Neural progenitor cell (in vitro differentiated cells): Measurements from ENCODE around the gene TNP1. TPM values are rescaled to one million over a fixed set of nuclear protein-coding genes. Genes with fewer than 3 reads are reported as not detected.

Experiments used
- DNase-seq: peaks from one replicate; pipeline ENCODE4 v3.0.0-alpha.2; 2016; ENCODE audit warnings: low spot score
- H2AFZ ChIP-seq: fragments of 200-600 bp; sonication (generic); replicated peaks from 2 replicates; pipeline ENCODE4 v1.6.1; 2016; ENCODE audit warnings: antibody characterized with exemption
- H3F3A ChIP-seq: fragments of 200-600 bp; sonication (generic); 2 replicates; pipeline ENCODE4 v1.6.1; 2016; ENCODE audit warnings: antibody characterized with exemption, low read depth
- H3K27ac ChIP-seq: fragments of 200-600 bp; sonication (generic); 2 replicates; pipeline ENCODE4 v1.5.1; 2016; ENCODE audit warnings: mild to moderate bottlenecking
- H3K27me3 ChIP-seq: fragments of 200-600 bp; sonication (generic); 2 replicates; pipeline ENCODE4 v1.6.1; 2016; ENCODE audit warnings: mild to moderate bottlenecking, moderate library complexity
- H3K36me3 ChIP-seq: fragments of 200-600 bp; sonication (generic); 2 replicates; pipeline ENCODE4 v1.5.1; 2016
- H3K4me1 ChIP-seq: fragments of 200-600 bp; sonication (generic); 2 replicates; pipeline ENCODE4 v1.6.1; 2016; ENCODE audit warnings: mixed run types
- H3K4me2 ChIP-seq: fragments of 200-600 bp; sonication (generic); 2 replicates; pipeline ENCODE4 v1.6.1; 2016
- H3K4me3 ChIP-seq: fragments of 200-600 bp; sonication (generic); 2 replicates; pipeline ENCODE4 v1.5.1; 2016
- H3K79me2 ChIP-seq: fragments of 200-600 bp; sonication (generic); 2 replicates; pipeline ENCODE4 v1.6.1; 2016; ENCODE audit warnings: low read depth
- H3K9ac ChIP-seq: fragments of 200-600 bp; sonication (generic); 2 replicates; pipeline ENCODE4 v1.6.1; 2016
- H3K9me3 ChIP-seq: fragments of 200-600 bp; sonication (generic); 2 replicates; pipeline ENCODE4 v1.5.1; 2016; ENCODE audit warnings: low read depth
- H4K20me1 ChIP-seq: fragments of 200-600 bp; sonication (generic); 2 replicates; pipeline ENCODE4 v1.6.1; 2016; ENCODE audit warnings: low read depth
- H3K27ac Mint-ChIP-seq: 3 replicates; pipeline ENCODE4 v1.8.0; 2021; ENCODE audit warnings: mixed read lengths
- H3K27me3 Mint-ChIP-seq: 2 replicates; pipeline ENCODE4 v1.8.0; 2022; ENCODE audit warnings: low read depth, mild to moderate bottlenecking, inconsistent platforms, moderate library complexity, mixed read lengths; ENCODE audit not compliant: insufficient read depth
- H3K36me3 Mint-ChIP-seq: 3 replicates; pipeline ENCODE4 v1.8.0; 2021; ENCODE audit warnings: mixed read lengths
- H3K4me1 Mint-ChIP-seq: 3 replicates; pipeline ENCODE4 v1.8.0; 2021; ENCODE audit warnings: mixed read lengths
- H3K4me3 Mint-ChIP-seq: 3 replicates; pipeline ENCODE4 v1.8.0; 2021; ENCODE audit warnings: mild to moderate bottlenecking, moderate library complexity, mixed read lengths
- H3K9me3 Mint-ChIP-seq: 3 replicates; pipeline ENCODE4 v1.8.0; 2020; ENCODE audit warnings: mixed read lengths
- EZH2 ChIP-seq: fragments of 200-600 bp; sonication (generic); IDR thresholded peaks from 2 replicates; pipeline ENCODE4 v1.6.1; 2017; ENCODE audit warnings: antibody characterized with exemption, mild to moderate bottlenecking, moderate library complexity
- EZH2phosphoT487 ChIP-seq: fragments of 200-600 bp; sonication (generic); IDR thresholded peaks from 2 replicates; pipeline ENCODE4 v1.6.1; 2017; ENCODE audit warnings: antibody characterized with exemption
- total RNA-seq: library from RNA; depleted of rRNA; stranded (reverse); fragments of >200 nt; gene quantifications from 2 replicates; pipeline ENCODE4 v1.2.3, GENCODE V29; 2015; ENCODE audit warnings: low replicate concordance
- TF ChIP-seq, protein P1 (sequence below): fragments of 200-600 bp; sonication (generic); IDR thresholded peaks from 2 replicates; pipeline ENCODE4 v1.5.1; 2017; ENCODE audit warnings: antibody characterized with exemption, mild to moderate bottlenecking

The TNP1 gene
- total RNA-seq, 1 donor from 2014 or later = not detected

DNA sequence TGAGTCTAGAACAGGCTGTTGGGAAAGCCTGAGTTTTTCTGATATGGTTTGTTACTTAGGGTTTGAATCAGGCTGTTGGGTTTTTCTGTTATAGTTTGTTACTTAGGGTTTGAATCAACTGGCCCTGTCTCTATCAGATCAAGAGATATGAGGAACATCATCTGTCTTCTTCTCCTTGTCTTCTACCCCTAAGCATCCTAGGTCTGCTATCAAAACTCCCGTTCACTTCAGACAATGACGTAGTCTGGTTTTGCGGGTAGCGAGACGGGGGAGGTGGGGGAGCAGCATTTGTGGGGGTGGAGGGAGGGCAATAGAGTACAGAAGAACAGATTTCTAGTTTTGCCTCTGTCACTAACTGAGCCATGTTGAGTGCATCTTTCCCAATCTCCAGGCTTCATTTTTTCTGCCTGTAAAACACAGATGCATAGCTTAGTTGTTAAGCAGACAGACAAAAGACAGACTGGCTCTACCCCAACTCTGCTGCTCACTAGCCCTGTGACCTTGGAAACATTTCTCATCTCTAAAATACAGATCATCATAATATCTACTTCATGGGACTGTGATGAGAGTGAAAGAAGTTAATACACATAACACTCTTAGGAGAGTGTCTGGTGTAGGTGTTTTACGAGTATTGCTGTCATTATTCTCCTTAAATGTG, 9.1 kb downstream of the TNP1 start:
- peaks cover 3% of the 10 kb centered on the region for H3F3A ChIP-seq
- no peak overlapping the region for H3K27ac Mint-ChIP-seq
- no peak overlapping the region for H3K4me2 ChIP-seq
- peaks cover 15% of the 10 kb centered on the region for H3K4me1 ChIP-seq
- H3K4me3 Mint-ChIP-seq = no peak overlapping the region
- no peaks in the 10 kb centered on the region for H3K79me2 ChIP-seq
- H4K20me1 ChIP-seq = no peaks in the 10 kb centered on the region
- TF ChIP-seq EZH2phosphoT487 = no peak
- TF ChIP-seq, protein P1, sequence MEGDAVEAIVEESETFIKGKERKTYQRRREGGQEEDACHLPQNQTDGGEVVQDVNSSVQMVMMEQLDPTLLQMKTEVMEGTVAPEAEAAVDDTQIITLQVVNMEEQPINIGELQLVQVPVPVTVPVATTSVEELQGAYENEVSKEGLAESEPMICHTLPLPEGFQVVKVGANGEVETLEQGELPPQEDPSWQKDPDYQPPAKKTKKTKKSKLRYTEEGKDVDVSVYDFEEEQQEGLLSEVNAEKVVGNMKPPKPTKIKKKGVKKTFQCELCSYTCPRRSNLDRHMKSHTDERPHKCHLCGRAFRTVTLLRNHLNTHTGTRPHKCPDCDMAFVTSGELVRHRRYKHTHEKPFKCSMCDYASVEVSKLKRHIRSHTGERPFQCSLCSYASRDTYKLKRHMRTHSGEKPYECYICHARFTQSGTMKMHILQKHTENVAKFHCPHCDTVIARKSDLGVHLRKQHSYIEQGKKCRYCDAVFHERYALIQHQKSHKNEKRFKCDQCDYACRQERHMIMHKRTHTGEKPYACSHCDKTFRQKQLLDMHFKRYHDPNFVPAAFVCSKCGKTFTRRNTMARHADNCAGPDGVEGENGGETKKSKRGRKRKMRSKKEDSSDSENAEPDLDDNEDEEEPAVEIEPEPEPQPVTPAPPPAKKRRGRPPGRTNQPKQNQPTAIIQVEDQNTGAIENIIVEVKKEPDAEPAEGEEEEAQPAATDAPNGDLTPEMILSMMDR = no peak
- no peak for TF ChIP-seq EZH2
- H2AFZ ChIP-seq = no peak overlapping the region
- no peak for DNase-seq
- no peak overlapping the region for H3K4me3 ChIP-seq
- peaks cover 23% of the 10 kb centered on the region for H3K4me1 Mint-ChIP-seq
- no peaks in the 10 kb centered on the region for H3K27me3 ChIP-seq
- H3K27ac ChIP-seq = no peak overlapping the region
- no peak overlapping the region for H3K9ac ChIP-seq
- no peaks in the 10 kb centered on the region for H3K9me3 ChIP-seq
- peaks cover 2% of the 10 kb centered on the region for H3K27me3 Mint-ChIP-seq
- H3K36me3 Mint-ChIP-seq = no peaks in the 10 kb centered on the region
- no peaks in the 10 kb centered on the region for H3K9me3 Mint-ChIP-seq
- no peaks in the 10 kb centered on the region for H3K36me3 ChIP-seq

- Histone ChIP-seq H3K4me3 (no peak overlapping the region), H3K4me2 (no peak overlapping the region), H3K36me3 (no peaks in the 10 kb centered on the region), H4K20me1 (no peaks in the 10 kb centered on the region), H3K9ac (no peak overlapping the region), H3K27ac (no peak overlapping the region), H2AFZ (no peak overlapping the region), H3F3A (no peaks in the 10 kb centered on the region), H3K9me3 (no peaks in the 10 kb centered on the region), H3K27me3 (no peaks in the 10 kb centered on the region), H3K4me1 (peaks cover 9% of the 10 kb centered on the region), H3K79me2 (no peaks in the 10 kb centered on the region)
- no peak for DNase-seq
- Mint-ChIP-seq H3K4me3 (no peak overlapping the region), H3K27ac (no peak overlapping the region), H3K9me3 (no peaks in the 10 kb centered on the region), H3K27me3 (no peaks in the 10 kb centered on the region), H3K4me1 (peaks cover 17% of the 10 kb centered on the region), H3K36me3 (no peaks in the 10 kb centered on the region)
- no peak for TF ChIP-seq EZH2
- TF ChIP-seq, protein P1 = no peak
- TF ChIP-seq EZH2phosphoT487 = no peak
Measured at GRCh38 chr2:216849987-216850386, 9.9 kb downstream of the TNP1 start.

GRCh38 chr2:216845426-216845825, 14.4 kb downstream of the TNP1 start:
- Mint-ChIP-seq H3K27ac (no peak overlapping the region), H3K36me3 (no peaks in the 10 kb centered on the region), H3K9me3 (peaks cover 7% of the 10 kb centered on the region), H3K4me1 (peaks cover 8% of the 10 kb centered on the region), H3K4me3 (no peak overlapping the region), H3K27me3 (no peaks in the 10 kb centered on the region)
- Histone ChIP-seq H3K9me3 (no peaks in the 10 kb centered on the region), H3K4me3 (no peak overlapping the region), H4K20me1 (no peaks in the 10 kb centered on the region), H2AFZ (no peak overlapping the region), H3F3A (no peaks in the 10 kb centered on the region), H3K27me3 (no peaks in the 10 kb centered on the region), H3K36me3 (no peaks in the 10 kb centered on the region), H3K9ac (no peak overlapping the region), H3K4me2 (no peak overlapping the region), H3K27ac (no peak overlapping the region), H3K4me1 (no peaks in the 10 kb centered on the region), H3K79me2 (no peaks in the 10 kb centered on the region)
- TF ChIP-seq EZH2 (no peak), EZH2phosphoT487 (no peak)
- TF ChIP-seq, protein P1 = no peak
- DNase-seq = no peak
